ENCODE results near the gene GRIK4. TPM values are rescaled to one million over a fixed set of nuclear protein-coding genes. Genes with fewer than 3 reads are reported as not detected.

Gene GRIK4
- total RNA-seq, 4 donors from 2014 or later: under 0.01 to 0.69 (median 0.25) TPM

GRCh38 chr11:120564573-120565311, 53.2 kb downstream of the GRIK4 start:
- Histone ChIP-seq H3K27ac (peak overlapping the region in 1 of 4 donors; percentile 37), H3K4me1 (peaks cover 0 to 26% (median 15%) of the 10 kb centered on the region in 3 donors), H3K36me3 (no peaks in the 10 kb centered on the region), H3K9me3 (no peaks in the 10 kb centered on the region), H3K27me3 (peaks cover 68% of the 10 kb centered on the region), H3K4me3 (peak overlapping the region; percentile 1 to 50)
- TF ChIP-seq CTCF (IDR thresholded peaks at IDR 0.05): peak in 1 of 4 experiments; percentile 11
- TF ChIP-seq POLR2A (IDR thresholded peaks at IDR 0.05): no peak
- no peak for TF ChIP-seq EP300 (IDR thresholded peaks at IDR 0.05)
- TF ChIP-seq POLR2AphosphoS5 (IDR thresholded peaks at IDR 0.05): no peak
- peak; percentile 61 for ATAC-seq
- WGBS, 2 donors (ENCODE audit: low coverage in 1 of 2): 0% methylated on average over 2 of the region's 75 CpGs; no CpG with 5 or more reads in 1 of the 2 donors

DNA sequence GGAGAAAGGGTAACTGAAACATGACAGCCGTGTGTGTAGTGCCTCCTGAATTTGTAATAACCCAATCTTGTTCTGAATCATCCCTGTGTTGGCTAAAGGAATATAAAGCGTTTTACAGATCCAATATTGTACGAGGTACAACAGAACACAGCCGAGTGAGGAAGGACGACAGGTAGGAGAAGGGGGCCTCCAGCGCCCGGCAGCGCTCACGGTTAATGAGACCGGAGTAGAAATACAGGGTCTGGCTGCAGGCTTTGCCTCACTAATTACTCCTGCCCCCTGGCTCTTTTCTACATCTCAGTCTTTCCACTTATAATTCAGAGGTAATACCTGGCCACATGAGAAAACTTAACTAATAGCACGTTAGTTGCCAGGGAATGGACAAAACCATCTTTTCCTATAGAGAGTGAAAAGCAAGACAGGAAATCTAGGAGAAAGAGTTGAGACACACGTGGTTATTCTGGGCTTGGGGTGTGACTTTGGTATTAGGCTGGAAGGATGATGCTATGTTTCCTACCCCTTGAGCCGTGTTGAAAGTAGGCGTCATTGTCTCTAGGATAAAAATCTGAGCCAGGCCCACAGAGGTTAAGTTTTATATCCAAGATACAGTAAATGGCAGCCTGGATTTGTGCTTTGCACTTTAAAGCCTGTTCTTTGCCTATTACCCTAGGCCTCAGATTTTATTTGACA, 54.1 kb downstream of the GRIK4 start:
- WGBS, 2 donors (ENCODE audit: low coverage in 1 of 2): 84 to 97% methylated on average over 7 to 11 of the region's 14 CpGs

GRCh38 chr11:120566176-120566575, 54.6 kb downstream of the GRIK4 start:
- Histone ChIP-seq H3K9me3 (no peaks in the 10 kb centered on the region), H3K36me3 (no peaks in the 10 kb centered on the region), H3K4me1 (peaks cover 0 to 26% (median 15%) of the 10 kb centered on the region in 3 donors), H3K4me3 (no peak overlapping the region), H3K27ac (no peak overlapping the region), H3K27me3 (peaks cover 72% of the 10 kb centered on the region)
- no peak for ATAC-seq
- no peak for TF ChIP-seq EP300 (IDR thresholded peaks at IDR 0.05)
- TF ChIP-seq CTCF (IDR thresholded peaks at IDR 0.05): no peak
- WGBS, 2 donors (ENCODE audit: low coverage in 1 of 2): 59 to 83% methylated on average over 4 to 5 of the region's 5 CpGs

More for the DNA sequence above, 54.1 kb downstream of the GRIK4 start:
- H3K36me3 ChIP-seq: no peaks in the 10 kb centered on the region
- peaks cover 0 to 26% (median 15%) of the 10 kb centered on the region in 3 donors for H3K4me1 ChIP-seq
- H3K27me3 ChIP-seq: peaks cover 68% of the 10 kb centered on the region
- no peak for TF ChIP-seq EP300 (IDR thresholded peaks at IDR 0.05)
- no peak for TF ChIP-seq POLR2AphosphoS5 (IDR thresholded peaks at IDR 0.05)
- no peak for TF ChIP-seq POLR2A (IDR thresholded peaks at IDR 0.05)
- H3K4me3 ChIP-seq: no peak overlapping the region
- no peak overlapping the region for H3K27ac ChIP-seq
- no peaks in the 10 kb centered on the region for H3K9me3 ChIP-seq
- no peak for ATAC-seq

- peaks cover 0 to 18% (median 15%) of the 10 kb centered on the region in 3 donors for H3K4me1 ChIP-seq
- no peak overlapping the region for H3K4me3 ChIP-seq
- H3K27me3 ChIP-seq: peaks cover 61% of the 10 kb centered on the region
- TF ChIP-seq POLR2A (IDR thresholded peaks at IDR 0.05): no peak
- no peak for TF ChIP-seq POLR2AphosphoS5 (IDR thresholded peaks at IDR 0.05)
- TF ChIP-seq EP300 (IDR thresholded peaks at IDR 0.05): no peak
- no peak for TF ChIP-seq CTCF (IDR thresholded peaks at IDR 0.05)
- H3K9me3 ChIP-seq: no peaks in the 10 kb centered on the region
- H3K27ac ChIP-seq: no peak overlapping the region
- WGBS, 2 donors (ENCODE audit: low coverage in 1 of 2): 80 to 81% methylated on average over 7 to 8 of the region's 8 CpGs
- H3K36me3 ChIP-seq: no peaks in the 10 kb centered on the region
- ATAC-seq: no peak
These were observed 57.2 kb downstream of the GRIK4 start for GRCh38 chr11:120568572-120569307.

DNA sequence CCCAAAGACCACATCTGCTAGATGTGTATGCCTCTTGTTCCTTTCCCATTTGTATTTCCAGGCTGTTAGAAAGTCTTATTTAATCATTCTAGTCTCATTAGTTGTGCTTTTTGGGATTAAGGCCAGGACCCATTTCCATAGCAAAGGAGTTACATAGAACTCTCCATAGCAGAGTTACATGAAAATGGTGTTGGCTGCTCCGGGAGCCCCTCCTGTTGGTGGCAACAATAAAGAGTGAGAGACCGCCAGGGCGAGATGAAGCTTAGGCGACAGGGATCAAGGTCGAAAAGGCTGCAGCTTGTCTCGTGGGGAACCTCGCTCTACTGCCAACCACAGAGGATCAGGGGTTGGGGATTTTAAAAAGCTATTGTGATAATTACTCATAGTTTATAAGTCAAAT, 58.3 kb downstream of the GRIK4 start:
- no peak overlapping the region for H3K4me3 ChIP-seq
- no peaks in the 10 kb centered on the region for H3K36me3 ChIP-seq
- TF ChIP-seq POLR2A (IDR thresholded peaks at IDR 0.05) (no peak), POLR2AphosphoS5 (IDR thresholded peaks at IDR 0.05) (no peak), EP300 (IDR thresholded peaks at IDR 0.05) (no peak)
- 55 to 74% methylated on average over 7 of the region's 7 CpGs for WGBS, 2 donors (ENCODE audit: low coverage in 1 of 2)
- H3K27me3 ChIP-seq: peaks cover 50% of the 10 kb centered on the region
- ATAC-seq: no peak
- H3K27ac ChIP-seq: no peak overlapping the region
- H3K9me3 ChIP-seq: no peaks in the 10 kb centered on the region
- H3K4me1 ChIP-seq: peaks cover 0 to 7% (median 3%) of the 10 kb centered on the region in 3 donors
